Hematopoietic multipotent progenitor cell treated with erythropoietin and hydrocortisone succinate and interleukin-3 and kit ligand, for 6 days (in vitro differentiated cells): ENCODE results near the gene ZNF580.

Experiments
- DNase-seq: peaks from one replicate; pipeline ENCODE4 v3.0.0-alpha.2; 2015

The ZNF580 gene

DNA sequence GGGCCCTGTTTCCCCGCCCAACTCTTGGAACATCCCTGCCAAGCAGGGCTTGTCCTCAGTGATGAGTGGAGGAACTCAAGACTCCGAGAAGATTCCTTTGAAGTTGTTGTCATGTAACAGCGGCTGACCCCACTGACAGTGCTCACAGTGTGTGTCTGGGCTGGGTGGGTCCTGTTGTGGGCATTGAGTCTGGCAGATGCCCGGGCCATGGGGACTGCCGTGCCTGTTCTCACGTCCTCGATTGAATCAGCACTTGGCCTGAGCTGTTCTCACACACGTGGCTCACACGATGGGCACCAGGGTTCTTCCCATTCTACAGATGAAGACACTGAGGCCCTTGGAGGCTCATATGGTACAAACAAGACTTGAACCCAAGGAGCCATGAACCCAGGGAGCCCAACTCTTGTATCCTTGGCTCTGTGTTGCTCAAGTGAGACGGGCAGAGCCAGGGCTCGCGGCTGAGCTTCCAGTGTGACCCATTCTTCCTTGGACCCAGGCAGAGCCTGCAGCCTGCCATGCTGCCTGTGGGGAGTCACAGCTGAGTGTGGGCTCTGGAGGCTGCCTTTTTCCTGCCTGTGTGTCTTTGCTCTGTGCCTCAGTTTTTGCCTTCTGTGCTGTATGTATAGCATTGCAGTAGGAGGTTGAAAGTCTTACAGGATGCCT, 25.7 kb downstream of the ZNF580 start:
- DNase-seq, result no peak

DNA sequence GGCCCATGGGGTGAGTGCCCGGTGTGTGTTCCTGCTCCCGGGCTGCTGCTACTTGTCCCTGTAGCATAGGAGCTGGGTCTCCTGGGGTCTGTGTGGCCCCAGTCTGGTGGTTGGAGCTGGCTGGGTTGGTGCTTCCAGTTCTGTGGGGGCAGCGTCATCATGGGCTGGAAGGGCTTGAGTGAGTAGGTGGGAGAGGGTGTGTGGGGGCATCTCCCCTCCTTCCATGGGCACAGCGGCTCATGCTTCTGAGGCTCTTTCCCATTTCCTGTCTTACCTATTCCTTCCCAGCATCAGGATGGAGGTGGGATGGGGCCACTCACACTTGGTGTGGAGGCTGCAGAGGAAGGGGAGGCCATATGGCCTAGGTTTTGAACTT, 26.2 kb downstream of the ZNF580 start:
- DNase-seq, result no peak

DNA sequence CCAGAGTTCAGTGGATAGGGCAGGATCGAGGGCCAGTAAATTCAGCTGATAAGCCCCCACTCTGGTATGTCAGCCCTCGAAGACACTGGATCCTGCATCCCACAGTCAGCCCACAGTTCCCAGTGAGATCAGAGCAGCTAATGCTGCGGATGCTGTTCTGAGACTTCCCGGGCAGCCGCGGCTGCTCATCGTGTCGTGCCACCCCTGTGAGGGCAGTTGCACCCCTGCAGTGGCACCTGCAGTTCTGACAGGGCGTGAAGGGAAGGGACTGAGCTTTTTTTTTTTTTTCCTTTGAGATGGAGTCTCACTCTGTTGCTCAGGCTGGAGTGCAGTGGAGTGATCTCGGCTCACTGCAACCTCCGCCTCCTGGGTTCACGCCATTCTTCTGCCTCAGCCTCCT, 26.7 kb downstream of the ZNF580 start:
- no peak for DNase-seq

DNA sequence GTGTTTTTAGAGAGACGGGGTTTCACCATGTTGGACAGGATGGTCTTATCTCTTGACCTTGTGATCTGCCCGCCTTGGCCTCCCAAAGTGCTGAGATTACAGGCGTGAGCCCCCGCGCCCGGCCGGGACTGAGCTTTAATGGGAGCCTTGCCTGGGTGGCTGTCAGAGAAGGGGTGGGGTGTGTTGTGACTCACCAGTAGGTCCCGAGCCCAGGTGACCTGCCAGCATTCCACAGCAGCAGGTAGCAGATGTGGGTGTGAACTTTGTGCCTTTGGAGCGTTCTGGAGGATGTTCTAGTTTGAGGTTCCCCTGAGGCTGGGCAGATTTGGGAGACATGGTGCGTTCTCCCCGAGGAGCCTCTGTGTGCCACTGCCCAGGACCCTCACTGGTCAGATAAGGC, 27.2 kb downstream of the ZNF580 start:
- DNase-seq, result no peak

GRCh38 chr19:55668603-55669348, 28.0 kb downstream of the ZNF580 start:
- no peak for DNase-seq

GRCh38 chr19:55669418-55670279, 28.8 kb downstream of the ZNF580 start:
- DNase-seq, result no peak

- DNase-seq, result no peak
Measured at GRCh38 chr19:55670280-55671053, 29.7 kb downstream of the ZNF580 start.

GRCh38 chr19:55671054-55671378, 30.2 kb downstream of the ZNF580 start:
- no peak for DNase-seq

GRCh38 chr19:55672418-55672817, 31.6 kb downstream of the ZNF580 start:
- peak; percentile 23 for DNase-seq

DNA sequence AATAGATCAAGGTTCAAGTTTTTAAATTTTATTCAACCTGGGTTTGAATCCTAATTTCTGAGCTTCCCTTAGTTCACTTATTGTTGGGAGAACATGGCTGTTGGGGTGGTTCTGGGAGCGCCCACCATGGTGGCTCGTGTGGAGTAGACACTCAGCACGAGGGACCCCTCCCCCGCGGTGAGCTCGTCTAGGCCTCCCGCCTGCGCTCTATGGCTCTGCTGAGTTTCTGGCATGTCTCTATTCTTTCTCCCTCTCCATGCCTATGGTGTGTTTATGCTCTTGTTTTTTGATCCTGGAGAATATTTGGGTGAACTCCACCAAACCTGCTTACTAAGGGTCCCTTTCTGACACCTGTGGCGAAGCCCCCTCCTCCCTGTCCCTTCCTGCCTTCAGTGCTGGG, 32.7 kb downstream of the ZNF580 start:
- DNase-seq, result no peak

- no peak for DNase-seq
Measured at GRCh38 chr19:55673889-55674288, 33.1 kb downstream of the ZNF580 start.

- no peak for DNase-seq
Measured at GRCh38 chr19:55674459-55674840, 33.6 kb downstream of the ZNF580 start.

DNA sequence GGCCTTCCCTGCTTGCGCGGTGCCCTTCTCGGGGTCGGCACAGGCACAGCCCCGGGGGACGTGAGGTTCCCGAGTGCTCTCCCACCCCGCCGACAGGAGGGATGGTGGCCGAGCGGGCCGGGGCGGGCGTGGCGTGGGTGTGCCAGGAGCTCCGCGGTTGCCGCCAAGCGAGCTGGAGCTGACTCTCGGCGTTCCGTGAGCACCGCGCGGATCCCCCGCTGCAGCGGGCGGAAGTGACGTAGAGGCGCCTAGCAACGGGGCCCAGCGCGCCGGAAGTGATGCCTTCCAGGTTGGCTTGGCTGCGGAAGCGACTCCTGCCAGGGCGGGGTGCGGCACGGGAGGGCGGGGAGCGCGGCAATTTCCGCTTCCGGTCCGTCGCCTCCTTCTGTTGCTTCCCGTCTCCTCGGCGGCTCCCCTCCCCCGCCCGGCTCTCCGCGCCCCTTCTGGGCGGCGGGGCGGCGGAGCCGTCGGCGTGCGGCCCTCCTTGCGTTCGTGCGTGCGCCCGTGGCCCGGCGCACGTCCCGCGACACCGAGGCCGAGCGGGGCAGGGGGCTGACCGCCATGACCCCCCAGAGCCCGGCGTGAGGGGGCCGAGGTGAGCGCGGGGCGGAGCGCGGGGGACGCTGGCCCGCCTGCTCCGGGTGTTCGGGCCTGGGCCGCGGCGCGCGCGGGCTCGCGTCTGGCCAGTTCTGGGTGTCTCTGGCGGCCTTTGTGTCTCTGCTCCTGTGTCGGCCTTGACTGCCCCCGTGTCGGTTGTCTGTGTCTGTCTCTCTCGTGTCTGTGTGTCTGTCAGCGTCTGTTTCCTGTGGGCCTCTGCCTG, 34.2 kb downstream of the ZNF580 start, which contains the start of gene EPN1:
Gene EPN1 (plus strand): TSS at position 386 of the 820 bp plus-strand sequence. CDS start 3,402 bp downstream, outside the sequence.
- peak; percentile 98 for DNase-seq

- DNase-seq, result no peak
Measured at GRCh38 chr19:55675661-55676354, 35.0 kb downstream of the ZNF580 start.

- peak; percentile 90 for DNase-seq
Measured at GRCh38 chr19:55676383-55676782, 35.6 kb downstream of the ZNF580 start.

DNA sequence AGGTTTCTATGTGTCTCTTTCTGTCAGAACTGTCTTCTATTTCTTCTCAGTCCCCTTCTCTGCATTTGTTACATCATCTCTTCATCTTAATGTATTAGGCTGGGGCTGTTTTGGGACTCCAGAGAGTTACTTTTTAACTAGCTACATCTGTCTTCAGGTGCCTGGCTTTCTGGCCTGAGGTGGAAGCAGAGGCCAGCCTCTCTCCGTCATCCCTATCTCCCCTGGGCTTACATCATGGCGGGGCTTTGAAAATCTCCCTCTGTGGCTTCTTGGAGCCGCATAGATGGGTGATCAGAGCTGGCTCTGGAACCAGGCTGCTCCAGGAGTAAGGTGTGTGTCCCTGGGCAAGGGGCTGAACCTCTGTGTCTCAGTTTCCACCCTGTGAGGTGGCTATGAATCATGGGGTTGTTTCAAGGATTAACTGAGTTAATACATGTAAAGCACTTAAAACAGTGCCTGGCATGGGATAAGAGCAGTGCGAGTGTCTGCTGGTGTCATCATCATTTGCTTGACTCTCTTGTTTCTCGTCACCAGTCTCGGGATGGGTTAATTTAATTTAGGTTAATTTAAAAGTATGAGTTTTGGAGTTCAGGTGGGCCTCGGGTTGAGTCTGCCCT, 36.2 kb downstream of the ZNF580 start:
- DNase-seq, result no peak

DNA sequence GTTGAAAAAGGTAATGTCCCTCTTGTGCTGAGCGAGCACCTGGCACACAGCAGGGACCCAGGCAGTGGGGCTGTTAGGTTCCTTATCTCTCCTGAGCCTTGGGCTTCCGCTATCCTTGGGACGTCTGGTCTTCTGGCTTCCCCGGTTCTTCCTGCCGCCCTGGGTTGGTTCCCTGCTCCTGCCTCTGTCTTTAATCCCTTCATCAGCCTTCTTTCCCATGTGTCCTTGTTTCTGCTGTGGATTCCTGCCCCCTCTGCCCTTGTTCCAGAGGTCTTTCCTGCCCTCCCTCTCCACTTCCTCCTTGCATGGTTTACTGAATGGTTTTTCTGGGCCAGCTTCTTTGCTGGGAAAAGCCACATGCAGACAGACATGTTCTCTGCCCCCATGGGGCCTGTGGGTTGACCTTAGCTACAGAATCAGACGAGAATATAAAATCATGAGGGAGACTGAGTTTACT, 36.8 kb downstream of the ZNF580 start:
- DNase-seq, result no peak

DNA sequence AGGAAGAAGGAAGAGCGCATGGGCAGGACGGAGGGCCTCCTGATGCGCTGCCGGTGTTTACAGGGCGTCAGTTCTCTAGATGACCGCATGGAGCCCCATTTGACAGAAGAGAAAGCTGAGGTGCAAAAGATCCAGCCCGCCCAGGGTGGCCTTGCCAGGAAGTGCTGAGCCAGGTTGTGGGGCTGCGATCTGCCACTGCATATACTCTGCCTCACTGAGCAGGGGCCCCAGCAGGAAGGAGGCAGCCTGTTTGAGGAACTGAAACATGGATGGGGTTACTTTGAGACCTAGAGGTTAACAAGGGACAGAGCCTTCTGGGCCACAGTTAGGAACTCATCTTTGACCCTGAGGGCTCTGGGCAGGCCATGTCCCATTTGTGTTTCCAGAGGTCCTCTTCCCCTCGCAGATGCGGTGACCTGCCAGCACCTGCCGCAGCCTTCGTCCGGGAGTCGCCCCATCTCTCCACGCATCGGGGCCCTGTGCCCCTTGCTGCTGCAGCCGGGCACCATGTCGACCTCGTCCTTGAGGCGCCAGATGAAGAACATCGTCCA, 37.4 kb downstream of the ZNF580 start:
- no peak for DNase-seq

DNA sequence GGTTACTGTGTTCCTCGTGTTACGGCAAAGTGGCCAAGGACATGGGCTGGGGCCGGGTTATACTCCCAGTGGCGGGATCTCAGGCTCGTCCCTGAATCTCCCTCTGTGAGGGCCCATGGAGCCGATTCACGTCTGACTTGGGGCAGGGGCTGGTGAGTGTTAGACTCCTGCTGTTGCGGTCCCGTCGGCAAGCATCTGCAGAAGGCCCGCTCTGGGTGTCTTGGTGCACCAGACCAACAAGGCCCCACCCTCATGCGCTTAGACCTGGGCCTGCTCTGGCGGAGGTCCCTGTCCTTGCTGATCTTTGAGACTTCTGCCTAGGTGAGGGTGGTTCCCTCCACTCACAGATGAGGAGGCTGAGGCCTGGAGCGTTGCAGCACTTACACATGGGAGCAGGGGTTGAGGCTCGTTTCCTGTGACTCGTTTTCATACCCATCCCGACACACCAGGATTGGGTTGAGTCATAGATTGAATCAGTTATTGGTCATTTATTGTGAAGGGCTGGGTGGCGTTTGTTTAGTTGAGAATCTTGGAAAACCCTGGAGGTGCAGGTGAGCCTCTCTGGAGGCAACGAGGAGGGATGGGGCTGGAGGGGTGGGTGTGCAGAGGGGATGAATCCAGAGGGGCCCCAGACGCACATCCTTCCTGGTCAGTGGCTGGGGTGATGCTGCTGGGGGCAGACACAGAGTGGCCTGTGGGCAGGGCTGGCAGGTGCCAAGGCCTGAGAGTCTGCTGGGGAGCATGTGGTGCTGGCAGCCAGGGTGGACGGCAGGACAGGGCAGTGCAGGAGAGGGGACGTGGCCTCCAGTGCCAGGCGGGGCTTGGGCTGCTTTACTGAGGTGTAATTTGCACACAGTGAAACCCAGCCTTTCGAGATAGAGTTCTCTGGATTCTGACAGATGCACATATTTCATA, 38.8 kb downstream of the ZNF580 start:
- no peak for DNase-seq
